ENCODE measurements around the gene ANKMY1. TPM values are rescaled to one million over a fixed set of nuclear protein-coding genes. Genes with fewer than 3 reads are reported as not detected.
"Not testable (repeated sequence)": the region's sequence is repeated elsewhere in the genome, so short reads cannot be mapped to it uniquely, and the experiment has no call there.

The ANKMY1 gene
- polyA plus RNA-seq, 1 experiment = 6.8 TPM

GRCh38 chr2:240564561-240565332 is 7.0 kb upstream of the ANKMY1 start:
- Histone ChIP-seq H3K27me3 (ENCODE audit: control insufficient read depth, insufficient read depth, low read length) (no peaks in the 10 kb centered on the region), H3K36me3 (ENCODE audit: control insufficient read depth, insufficient read depth, low read length) (no peaks in the 10 kb centered on the region), H3K4me3 (ENCODE audit: low read depth, low read length) (no peak overlapping the region)
- POLR2A ChIA-PET = no interaction called here
- TF ChIP-seq CTCF (IDR thresholded peaks at IDR 0.05; ENCODE audit: insufficient read depth, low read depth, low read length) = no peak
- CTCF ChIA-PET = interaction anchor here (1.1 to 3.1 kb wide), 4 partner anchors 11 to 27 kb away, joined by 4 to 34 read pairs (median 6); partner anchors contain the start of gene CAPN10
- no peak for DNase-seq (ENCODE audit: low read depth)

- TF ChIP-seq CTCF (IDR thresholded peaks at IDR 0.05; ENCODE audit: insufficient read depth, low read depth, low read length) = no peak
- DNase-seq (ENCODE audit: low read depth) = no peak
- H3K4me3 ChIP-seq (ENCODE audit: low read depth, low read length) = no peak overlapping the region
- no peaks in the 10 kb centered on the region for H3K36me3 ChIP-seq (ENCODE audit: control insufficient read depth, insufficient read depth, low read length)
- ChIA-PET CTCF (interaction anchor here (0.5 to 2.2 kb wide), 5 partner anchors 10 to 795 kb away, joined by 3 to 6 read pairs (median 4); no protein-coding TSS in a partner anchor), POLR2A (no interaction called here)
- H3K27me3 ChIP-seq (ENCODE audit: control insufficient read depth, insufficient read depth, low read length) = no peaks in the 10 kb centered on the region
Measured at GRCh38 chr2:240563951-240564560, 6.3 kb upstream of the ANKMY1 start.

GRCh38 chr2:240563231-240563630 is 5.4 kb upstream of the ANKMY1 start:
- not testable (repeated sequence) for DNase-seq (ENCODE audit: low read depth)
- POLR2A ChIA-PET = interaction anchor here (0.5 kb wide), 1 partner anchor 24 kb away, joined by 4 read pairs; no protein-coding TSS in a partner anchor

GRCh38 chr2:240561325-240561971 is 3.7 kb upstream of the ANKMY1 start:
- peak; percentile 39 for DNase-seq (ENCODE audit: low read depth)
- Histone ChIP-seq H3K27me3 (ENCODE audit: control insufficient read depth, insufficient read depth, low read length) (no peaks in the 10 kb centered on the region), H3K36me3 (ENCODE audit: control insufficient read depth, insufficient read depth, low read length) (no peaks in the 10 kb centered on the region), H3K4me3 (ENCODE audit: low read depth, low read length) (peak overlapping the region; percentile 76)
- TF ChIP-seq CTCF (IDR thresholded peaks at IDR 0.05; ENCODE audit: insufficient read depth, low read depth, low read length) = no peak
- CTCF ChIA-PET = interaction anchor here (0.7 to 1.8 kb wide), 6 partner anchors 9 to 48 kb away, joined by 3 to 12 read pairs (median 4); no protein-coding TSS in a partner anchor
- POLR2A ChIA-PET = no interaction called here

More at GRCh38 chr2:240563231-240563630, 5.4 kb upstream of the ANKMY1 start:
- H3K36me3 ChIP-seq (ENCODE audit: control insufficient read depth, insufficient read depth, low read length); H3K27me3 ChIP-seq (ENCODE audit: control insufficient read depth, insufficient read depth, low read length); H3K4me3 ChIP-seq (ENCODE audit: low read depth, low read length): not testable (repeated sequence)
- CTCF ChIA-PET = interaction anchor here (0.8 to 1.0 kb wide), 2 partner anchors 10 to 15 kb away, joined by 3 read pairs; no protein-coding TSS in a partner anchor

- CTCF ChIA-PET = interaction anchor here (1.4 to 1.8 kb wide), 5 partner anchors 9 to 47 kb away, joined by 3 to 12 read pairs (median 3); no protein-coding TSS in a partner anchor
- Histone ChIP-seq H3K27me3 (ENCODE audit: control insufficient read depth, insufficient read depth, low read length) (no peaks in the 10 kb centered on the region), H3K36me3 (ENCODE audit: control insufficient read depth, insufficient read depth, low read length) (no peaks in the 10 kb centered on the region), H3K4me3 (ENCODE audit: low read depth, low read length) (peak overlapping the region; percentile 76)
- DNase-seq (ENCODE audit: low read depth) = peak; percentile 81
- peak; percentile 52 for TF ChIP-seq CTCF (IDR thresholded peaks at IDR 0.05; ENCODE audit: insufficient read depth, low read depth, low read length)
- POLR2A ChIA-PET = interaction anchor here (0.6 to 0.7 kb wide), 2 partner anchors 61 to 126 kb away, joined by 3 to 4 read pairs; no protein-coding TSS in a partner anchor
Measured at GRCh38 chr2:240560480-240561324, 2.9 kb upstream of the ANKMY1 start.

Data from BJ (cell line).